ENCODE measurements around the gene ACOXL.
A peak's percentile ranks its signal among the peaks of the same experiment; 100 is the strongest.

ACOXL gene

DNA sequence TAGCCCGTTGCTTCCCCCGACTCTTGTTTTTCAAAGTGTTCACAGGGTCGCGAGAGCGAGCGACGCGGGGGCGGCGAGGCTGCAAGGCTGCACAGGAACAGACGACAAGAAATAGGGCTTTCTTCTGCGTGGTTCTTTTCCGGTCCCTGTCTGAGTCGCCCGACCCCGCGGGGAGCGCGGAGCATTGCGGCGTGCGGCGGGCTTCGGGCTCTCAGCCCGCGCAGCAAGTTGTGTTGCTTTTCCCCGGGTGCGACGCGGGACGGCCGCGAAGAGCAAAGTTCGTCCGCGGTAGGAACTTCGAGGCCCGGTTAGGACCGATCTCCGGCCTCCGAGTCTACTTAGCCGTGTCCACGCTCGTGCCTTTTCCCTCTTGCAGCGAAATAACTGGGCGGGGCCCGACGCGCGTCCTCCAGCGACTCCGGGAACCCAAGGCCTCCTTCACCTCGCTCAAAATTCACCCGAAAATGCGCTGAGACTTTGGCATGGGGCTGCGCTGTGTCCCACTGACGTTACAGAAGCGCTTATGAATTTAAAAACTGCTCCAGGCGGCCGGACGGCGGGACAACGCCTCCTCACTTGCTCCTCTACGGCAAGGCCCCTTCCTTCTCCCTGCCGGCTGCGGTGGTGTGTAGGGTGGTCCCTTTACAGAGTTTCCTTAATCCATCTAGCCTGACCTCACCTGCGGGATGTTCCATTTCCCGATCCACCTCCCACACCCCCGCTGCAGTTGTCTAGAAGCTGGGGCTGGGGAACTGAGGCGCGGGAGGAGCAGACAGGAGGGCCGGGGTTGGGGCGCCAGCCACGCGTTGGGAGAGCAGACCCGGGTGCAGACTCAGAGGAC is 386.8 kb downstream of the ACOXL start:
- Mint-ChIP-seq H3K9me3 (no peaks in the 10 kb centered on the region), H3K27me3 (ENCODE audit: low read depth, poor library complexity) (peaks cover 57% of the 10 kb centered on the region), H3K36me3 (ENCODE audit: low read depth) (peaks cover 5% of the 10 kb centered on the region), H3K4me3 (peak overlapping the region; percentile 85), H3K4me1 (peaks cover 41% of the 10 kb centered on the region), H3K27ac (no peak overlapping the region)
- TF ChIP-seq, protein P1, sequence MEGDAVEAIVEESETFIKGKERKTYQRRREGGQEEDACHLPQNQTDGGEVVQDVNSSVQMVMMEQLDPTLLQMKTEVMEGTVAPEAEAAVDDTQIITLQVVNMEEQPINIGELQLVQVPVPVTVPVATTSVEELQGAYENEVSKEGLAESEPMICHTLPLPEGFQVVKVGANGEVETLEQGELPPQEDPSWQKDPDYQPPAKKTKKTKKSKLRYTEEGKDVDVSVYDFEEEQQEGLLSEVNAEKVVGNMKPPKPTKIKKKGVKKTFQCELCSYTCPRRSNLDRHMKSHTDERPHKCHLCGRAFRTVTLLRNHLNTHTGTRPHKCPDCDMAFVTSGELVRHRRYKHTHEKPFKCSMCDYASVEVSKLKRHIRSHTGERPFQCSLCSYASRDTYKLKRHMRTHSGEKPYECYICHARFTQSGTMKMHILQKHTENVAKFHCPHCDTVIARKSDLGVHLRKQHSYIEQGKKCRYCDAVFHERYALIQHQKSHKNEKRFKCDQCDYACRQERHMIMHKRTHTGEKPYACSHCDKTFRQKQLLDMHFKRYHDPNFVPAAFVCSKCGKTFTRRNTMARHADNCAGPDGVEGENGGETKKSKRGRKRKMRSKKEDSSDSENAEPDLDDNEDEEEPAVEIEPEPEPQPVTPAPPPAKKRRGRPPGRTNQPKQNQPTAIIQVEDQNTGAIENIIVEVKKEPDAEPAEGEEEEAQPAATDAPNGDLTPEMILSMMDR (IDR thresholded peaks at IDR 0.05), result no peak
- peak; percentile 38 for DNase-seq

DNA sequence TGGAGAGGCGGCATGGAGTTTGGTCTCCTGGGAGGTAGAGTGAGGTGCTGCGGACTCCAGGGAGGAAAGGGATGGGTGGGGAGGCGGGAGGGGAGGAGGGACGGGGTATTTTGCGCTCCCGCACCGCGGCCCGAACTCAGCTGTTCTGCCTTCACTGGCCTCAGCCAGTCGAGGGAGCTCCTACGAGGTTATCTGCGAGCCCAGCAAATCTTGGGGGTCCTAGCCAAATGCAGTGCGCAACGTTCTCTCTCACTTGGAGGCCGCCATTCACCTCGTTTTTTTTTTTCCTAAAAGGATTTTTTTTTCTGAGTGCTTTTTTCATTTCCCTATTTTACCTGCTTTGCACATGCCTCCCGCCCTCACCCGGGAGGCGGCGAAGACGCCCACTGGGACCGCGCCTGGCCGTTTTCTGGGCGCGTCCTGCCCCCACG is 387.5 kb downstream of the ACOXL start:
- H3K36me3 Mint-ChIP-seq (ENCODE audit: low read depth), result peaks cover 11% of the 10 kb centered on the region
- TF ChIP-seq, protein P1 (IDR thresholded peaks at IDR 0.05), result no peak
- H3K27ac Mint-ChIP-seq, result no peak overlapping the region
- no peak for DNase-seq
- peak overlapping the region; percentile 85 for H3K4me3 Mint-ChIP-seq
- no peaks in the 10 kb centered on the region for H3K9me3 Mint-ChIP-seq
- H3K4me1 Mint-ChIP-seq, result peaks cover 47% of the 10 kb centered on the region
- peaks cover 54% of the 10 kb centered on the region for H3K27me3 Mint-ChIP-seq (ENCODE audit: low read depth, poor library complexity)

DNA sequence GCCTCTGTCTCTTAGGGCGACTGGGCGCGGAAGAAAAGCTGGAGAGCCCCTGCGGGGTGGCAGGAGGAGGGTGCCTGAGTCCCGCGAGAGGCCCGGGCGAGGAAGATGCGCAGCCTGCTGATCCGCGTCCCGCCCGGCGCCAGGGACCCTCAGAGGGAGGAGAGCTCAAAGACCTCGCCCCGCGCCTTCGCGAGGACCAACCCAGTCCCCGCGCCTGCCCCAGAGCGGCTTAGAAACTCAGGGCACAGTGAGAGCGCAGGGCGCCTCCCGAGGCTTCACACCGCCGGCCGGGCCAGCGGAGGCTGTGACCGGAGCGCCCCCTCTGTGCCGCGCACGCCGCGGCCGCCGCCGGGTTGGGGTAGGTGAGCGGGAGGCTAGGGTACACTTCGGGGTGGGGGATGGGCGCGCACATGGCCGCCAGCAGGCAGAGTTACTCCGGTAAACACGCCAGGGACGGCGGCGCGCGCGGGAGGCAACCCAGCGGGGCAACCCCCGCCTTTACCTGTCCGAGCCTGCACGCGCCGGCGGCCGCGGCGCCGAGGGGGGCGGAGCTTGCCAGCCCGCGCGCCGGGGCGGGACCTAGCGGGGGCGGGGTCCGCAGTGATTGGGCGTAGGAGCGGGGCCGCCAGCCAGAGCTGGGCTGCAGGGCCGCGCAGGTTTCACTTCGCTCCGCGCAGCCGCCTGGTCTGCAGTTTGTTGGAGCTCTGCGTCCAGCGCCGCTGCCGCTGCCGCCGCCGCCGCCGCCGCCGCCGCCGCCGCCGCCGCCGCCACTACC is 388.1 kb downstream of the ACOXL start, which contains the start of gene BCL2L11:
Gene BCL2L11, plus strand, starts transcription at position 662 of the 775 bp plus-strand sequence. CDS start 2,832 bp downstream, outside the sequence.
- Mint-ChIP-seq H3K4me1 (peaks cover 53% of the 10 kb centered on the region), H3K9me3 (no peaks in the 10 kb centered on the region), H3K27me3 (ENCODE audit: low read depth, poor library complexity) (peaks cover 51% of the 10 kb centered on the region), H3K36me3 (ENCODE audit: low read depth) (peaks cover 17% of the 10 kb centered on the region), H3K27ac (peak within 1 kb of the TSS; percentile 95), H3K4me3 (peak within 1 kb of the TSS; percentile 95)
- DNase-seq, result peak; percentile 93
- TF ChIP-seq, protein P1 (IDR thresholded peaks at IDR 0.05), result no peak

DNA sequence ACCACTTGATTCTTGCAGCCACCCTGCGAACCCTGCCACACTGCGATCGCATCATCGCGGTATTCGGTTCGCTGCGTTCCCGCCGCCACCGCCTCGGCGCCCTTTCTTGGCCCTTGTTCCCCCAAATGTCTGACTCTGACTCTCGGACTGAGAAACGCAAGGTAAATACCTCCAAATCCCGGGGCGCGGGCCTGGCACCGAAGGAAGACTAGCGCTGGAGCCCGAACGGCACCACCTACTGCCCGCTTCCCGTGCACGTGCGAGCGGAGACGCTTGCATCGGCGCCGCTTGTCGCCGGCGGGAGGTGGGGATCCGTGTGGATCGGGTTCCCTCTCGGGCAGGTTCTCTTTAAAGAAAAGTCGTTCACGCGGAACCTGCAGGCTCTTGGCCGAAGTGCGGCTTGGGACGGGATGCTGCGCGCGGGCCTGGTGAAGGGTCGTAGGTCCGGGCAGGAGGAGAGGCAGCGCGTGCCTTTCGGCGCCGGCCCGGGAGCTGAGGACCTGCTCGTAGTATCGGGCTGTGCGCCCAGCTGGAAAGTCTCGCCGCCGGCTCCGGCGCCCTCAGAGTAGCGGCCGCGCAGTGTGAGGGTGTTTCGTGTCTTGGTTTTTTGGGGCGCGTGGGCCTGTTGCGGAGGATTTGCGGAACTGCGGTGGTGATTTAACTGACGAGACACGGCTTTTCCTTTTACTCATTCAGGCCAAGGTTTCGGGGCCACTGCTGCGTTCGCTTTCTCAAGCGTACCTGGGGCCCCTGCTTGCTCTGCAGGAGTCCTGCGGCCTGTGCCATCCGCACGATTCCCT is 388.9 kb downstream of the ACOXL start:
- peak; percentile 70 for DNase-seq
- peak overlapping the region; percentile 95 for H3K27ac Mint-ChIP-seq
- peaks cover 43% of the 10 kb centered on the region for H3K27me3 Mint-ChIP-seq (ENCODE audit: low read depth, poor library complexity)
- peaks cover 25% of the 10 kb centered on the region for H3K36me3 Mint-ChIP-seq (ENCODE audit: low read depth)
- peak overlapping the region; percentile 95 for H3K4me3 Mint-ChIP-seq
- no peaks in the 10 kb centered on the region for H3K9me3 Mint-ChIP-seq
- H3K4me1 Mint-ChIP-seq, result peaks cover 61% of the 10 kb centered on the region
- TF ChIP-seq, protein P1 (IDR thresholded peaks at IDR 0.05), result no peak

DNA sequence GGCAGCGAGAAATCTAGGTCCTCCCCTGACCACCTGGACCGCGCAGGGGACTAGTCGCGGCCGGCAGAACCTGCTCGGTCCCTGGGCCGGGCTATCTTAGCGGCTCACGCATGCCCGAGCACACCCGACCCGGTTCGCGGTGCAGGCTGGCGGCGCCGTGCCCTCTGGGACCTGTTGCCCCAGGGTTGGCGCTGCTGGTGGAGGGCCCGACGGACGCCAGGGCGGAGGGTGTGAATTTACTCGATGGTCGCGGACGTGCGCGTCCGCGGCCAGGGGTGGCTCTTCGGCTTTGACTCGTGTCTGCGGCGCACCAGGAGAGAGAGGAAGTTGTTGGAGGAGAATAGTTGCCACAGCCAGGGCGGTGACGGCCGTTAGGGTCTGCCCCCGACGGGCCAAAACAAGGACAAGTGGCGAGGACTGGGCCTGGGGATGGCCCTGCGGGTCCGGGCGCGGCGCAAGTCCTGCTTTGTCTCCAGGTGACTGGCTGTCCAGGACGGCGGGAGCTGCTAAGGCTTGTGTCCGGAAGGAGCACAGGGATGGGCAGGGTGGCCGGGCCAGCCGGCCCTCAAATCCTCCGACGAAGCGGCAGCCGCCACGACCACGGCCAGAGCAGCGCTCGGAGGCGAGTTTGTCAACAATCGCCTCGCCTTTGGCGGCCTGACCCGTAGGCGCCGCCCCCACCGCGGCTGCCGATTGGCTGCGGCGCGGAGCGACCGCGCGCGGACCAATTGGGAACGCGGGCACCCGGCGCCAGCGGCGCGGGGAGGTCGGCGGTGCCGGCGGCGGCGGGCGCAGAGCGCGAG is 389.7 kb downstream of the ACOXL start:
- Mint-ChIP-seq H3K4me3 (peak overlapping the region; percentile 95), H3K27ac (peak overlapping the region; percentile 93), H3K9me3 (no peaks in the 10 kb centered on the region), H3K36me3 (ENCODE audit: low read depth) (peaks cover 33% of the 10 kb centered on the region), H3K27me3 (ENCODE audit: low read depth, poor library complexity) (peaks cover 35% of the 10 kb centered on the region), H3K4me1 (peaks cover 65% of the 10 kb centered on the region)
- peak; percentile 91 for DNase-seq
- TF ChIP-seq, protein P1 (IDR thresholded peaks at IDR 0.05), result no peak

Data from nephron progenitor cell (in vitro differentiated cells).